Mesenchymal stem cell (in vitro differentiated cells and primary cell): Measurements from ENCODE around the gene PTPN14.

Experiments used
- DNase-seq: peaks from one replicate; pipeline ENCODE4 v3.0.0-alpha.2; 2013
- H2AFZ ChIP-seq: one replicate; pipeline ENCODE4 v1.6.1; 2013; ENCODE audit warnings: low read depth, mild to moderate bottlenecking, control low read depth, inconsistent platforms, low read length, moderate library complexity
- H2AK5ac ChIP-seq: 2 replicates; pipeline ENCODE4 v1.6.1; 2013; ENCODE audit warnings: low read length, moderate library complexity, mild to moderate bottlenecking, inconsistent platforms; ENCODE audit not compliant: severe bottlenecking
- H2BK120ac ChIP-seq: one replicate; pipeline ENCODE4 v1.6.1; 2013; ENCODE audit warnings: low read depth, mild to moderate bottlenecking, inconsistent platforms, low read length, moderate library complexity
- H2BK12ac ChIP-seq, 2 experiments: one replicate each; pipeline ENCODE4 v1.6.1; 2013; ENCODE audit warnings: inconsistent platforms in 2 of 2, low read length in 2 of 2, mild to moderate bottlenecking in 2 of 2, moderate library complexity in 2 of 2, control low read depth in 1 of 2
- H2BK15ac ChIP-seq: one replicate; pipeline ENCODE4 v1.6.1; 2013; ENCODE audit warnings: mild to moderate bottlenecking, low read depth, inconsistent platforms; ENCODE audit not compliant: poor library complexity, severe bottlenecking
- H2BK5ac ChIP-seq: 2 replicates; pipeline ENCODE4 v1.6.1; 2013; ENCODE audit warnings: low read depth, mild to moderate bottlenecking, low read length, control low read depth, inconsistent platforms; ENCODE audit not compliant: poor library complexity, severe bottlenecking
- H3K14ac ChIP-seq, 2 experiments: one replicate each; pipeline ENCODE4 v1.6.1; 2013; ENCODE audit warnings: inconsistent platforms in 2 of 2, low read length in 2 of 2, control low read depth in 1 of 2, mild to moderate bottlenecking in 1 of 2, moderate library complexity in 1 of 2
- H3K18ac ChIP-seq, 2 experiments: one replicate each; pipeline ENCODE4 v1.6.1; 2013; ENCODE audit warnings: inconsistent platforms in 2 of 2, low read length in 2 of 2, control low read depth in 1 of 2, low read depth in 1 of 2, mild to moderate bottlenecking in 1 of 2
- H3K23ac ChIP-seq, 2 experiments: one replicate each; pipeline ENCODE4 v1.6.1; 2013; ENCODE audit warnings: inconsistent platforms in 2 of 2, low read length in 2 of 2, mild to moderate bottlenecking in 2 of 2, moderate library complexity in 2 of 2, control low read depth in 1 of 2
- H3K27ac ChIP-seq: 2 replicates; pipeline ENCODE4 v1.5.1; 2013; ENCODE audit warnings: mild to moderate bottlenecking, moderate library complexity, low read length, control low read depth, inconsistent platforms; ENCODE audit not compliant: poor library complexity, severe bottlenecking
- H3K27me3 ChIP-seq, 2 experiments: 2 replicates each; pipeline versions ENCODE4 v1.6.1 to v1.7.0; 2013; ENCODE audit warnings: low read length in 2 of 2, mild to moderate bottlenecking in 2 of 2, moderate library complexity in 2 of 2, control low read depth in 1 of 2, inconsistent platforms in 1 of 2; ENCODE audit not compliant: control insufficient read depth in 1 of 2, insufficient read depth in 1 of 2
- H3K36me3 ChIP-seq, 2 experiments: 2 replicates each; pipeline versions ENCODE4 v1.6.1 to v1.7.0; 2013; ENCODE audit warnings: low read length in 2 of 2, control low read depth in 1 of 2, inconsistent platforms in 1 of 2, low read depth in 1 of 2, mild to moderate bottlenecking in 1 of 2; ENCODE audit not compliant: insufficient read depth in 2 of 2, control insufficient read depth in 1 of 2
- H3K4ac ChIP-seq, 2 experiments: one replicate each; pipeline ENCODE4 v1.6.1; 2013; ENCODE audit warnings: inconsistent platforms in 2 of 2, low read length in 2 of 2, mild to moderate bottlenecking in 2 of 2, moderate library complexity in 2 of 2, control low read depth in 1 of 2, low read depth in 1 of 2
- H3K4me1 ChIP-seq: 2 replicates; pipeline ENCODE4 v1.6.1; 2013; ENCODE audit warnings: low read depth, low read length, control low read depth; ENCODE audit not compliant: control insufficient read depth, insufficient read depth
- H3K4me2 ChIP-seq: 2 replicates; pipeline ENCODE4 v1.6.1; 2013; ENCODE audit warnings: low read length, mild to moderate bottlenecking, inconsistent platforms; ENCODE audit not compliant: poor library complexity, severe bottlenecking
- H3K4me3 ChIP-seq, 2 experiments: 2 replicates each; pipeline versions ENCODE4 v1.5.1 to v1.7.0; 2013; ENCODE audit warnings: low read length in 2 of 2, mild to moderate bottlenecking in 2 of 2, control low read depth in 1 of 2, low read depth in 1 of 2; ENCODE audit not compliant: insufficient read depth in 1 of 2
- H3K79me1 ChIP-seq: replicated peaks from 2 replicates; pipeline ENCODE4 v1.6.1; 2013; ENCODE audit warnings: mild to moderate bottlenecking, control low read depth, low read length, inconsistent platforms; ENCODE audit not compliant: poor library complexity, severe bottlenecking
- H3K9ac ChIP-seq: 2 replicates; pipeline ENCODE4 v1.7.0; 2013; ENCODE audit warnings: mild to moderate bottlenecking, low read length, moderate library complexity
- H3K9me3 ChIP-seq: 2 replicates; pipeline ENCODE4 v1.7.0; 2013; ENCODE audit warnings: mild to moderate bottlenecking, low read length; ENCODE audit not compliant: control insufficient read depth
- H4K8ac ChIP-seq: one replicate; pipeline ENCODE4 v1.6.1; 2013; ENCODE audit warnings: inconsistent platforms, mild to moderate bottlenecking, low read length, moderate library complexity
- H4K91ac ChIP-seq: one replicate; pipeline ENCODE4 v1.6.1; 2013; ENCODE audit warnings: mild to moderate bottlenecking, low read length, inconsistent platforms
- WGBS: methylation state at CpG from one replicate; pipeline ENCODE4 v1.1.7; 2013; ENCODE audit warnings: mixed read lengths; 5-methylcytosine and 5-hydroxymethylcytosine counted together

Gene PTPN14

GRCh38 chr1:214503553-214503952, 47.8 kb downstream of the PTPN14 start:
- Histone ChIP-seq H3K14ac (no peak overlapping the region), H3K27me3 (no peaks in the 10 kb centered on the region), H2BK12ac (no peak overlapping the region), H2BK120ac (no peak overlapping the region), H2AK5ac (no peak overlapping the region), H4K8ac (no peak overlapping the region), H3K9ac (no peak overlapping the region), H3K4ac (no peak overlapping the region), H4K91ac (no peak overlapping the region), H2BK5ac (no peak overlapping the region), H3K9me3 (no peaks in the 10 kb centered on the region), H3K23ac (no peak overlapping the region), H3K27ac (no peak overlapping the region), H3K79me1 (no peaks in the 10 kb centered on the region), H2BK15ac (no peak overlapping the region), H3K4me2 (no peak overlapping the region), H3K4me3 (no peak overlapping the region), H3K36me3 (peaks cover 9 to 13% of the 10 kb centered on the region in 2 experiments), H2AFZ (no peak overlapping the region), H3K18ac (no peak overlapping the region), H3K4me1 (peaks cover 23% of the 10 kb centered on the region)
- WGBS: 79% methylated on average over 2 of the region's 4 CpGs
- peak; percentile 42 for DNase-seq

GRCh38 chr1:214500340-214501055, 50.9 kb downstream of the PTPN14 start:
- H2BK120ac ChIP-seq: no peak overlapping the region
- peaks cover 17% of the 10 kb centered on the region for H3K4me1 ChIP-seq
- H3K4me3 ChIP-seq: no peak overlapping the region
- WGBS: 64% methylated on average over 2 of the region's 4 CpGs
- H2BK12ac ChIP-seq: no peak overlapping the region
- no peaks in the 10 kb centered on the region for H3K27me3 ChIP-seq
- no peak overlapping the region for H3K9ac ChIP-seq
- H3K18ac ChIP-seq: no peak overlapping the region
- H3K79me1 ChIP-seq: no peaks in the 10 kb centered on the region
- no peak overlapping the region for H3K27ac ChIP-seq
- DNase-seq: no peak
- no peak overlapping the region for H2BK5ac ChIP-seq
- H2AFZ ChIP-seq: no peak overlapping the region
- H3K9me3 ChIP-seq: no peaks in the 10 kb centered on the region
- H4K91ac ChIP-seq: no peak overlapping the region
- H3K23ac ChIP-seq: no peak overlapping the region
- no peak overlapping the region for H2BK15ac ChIP-seq
- no peak overlapping the region for H3K4me2 ChIP-seq
- peak overlapping the region; percentile 13 for H2AK5ac ChIP-seq
- no peak overlapping the region for H3K14ac ChIP-seq
- H4K8ac ChIP-seq: no peak overlapping the region
- peaks cover 5 to 10% of the 10 kb centered on the region in 2 experiments for H3K36me3 ChIP-seq
- H3K4ac ChIP-seq: no peak overlapping the region

- H4K91ac ChIP-seq: no peak overlapping the region
- no peak overlapping the region for H3K23ac ChIP-seq
- no peaks in the 10 kb centered on the region for H3K27me3 ChIP-seq
- no peak overlapping the region for H3K18ac ChIP-seq
- H2AFZ ChIP-seq: no peak overlapping the region
- no peak overlapping the region for H3K4ac ChIP-seq
- H3K79me1 ChIP-seq: no peaks in the 10 kb centered on the region
- peaks cover 12% of the 10 kb centered on the region for H3K4me1 ChIP-seq
- no peak for DNase-seq
- no peak overlapping the region for H2BK5ac ChIP-seq
- no peak overlapping the region for H2AK5ac ChIP-seq
- no peak overlapping the region for H2BK12ac ChIP-seq
- no peak overlapping the region for H4K8ac ChIP-seq
- peak overlapping the region; percentile 17 for H3K27ac ChIP-seq
- peaks cover 2 to 5% of the 10 kb centered on the region in 2 experiments for H3K36me3 ChIP-seq
- H3K14ac ChIP-seq: no peak overlapping the region
- H3K4me2 ChIP-seq: no peak overlapping the region
- H3K9ac ChIP-seq: no peak overlapping the region
- WGBS: 80% methylated on average over 3 of the region's 4 CpGs
- no peaks in the 10 kb centered on the region for H3K9me3 ChIP-seq
- H2BK15ac ChIP-seq: no peak overlapping the region
- H2BK120ac ChIP-seq: no peak overlapping the region
- H3K4me3 ChIP-seq: no peak overlapping the region
These were observed 51.7 kb downstream of the PTPN14 start for GRCh38 chr1:214499732-214500131.

GRCh38 chr1:214498021-214498420, 53.4 kb downstream of the PTPN14 start:
- Histone ChIP-seq H3K27me3 (no peaks in the 10 kb centered on the region), H2BK15ac (no peak overlapping the region), H3K4me1 (peaks cover 7% of the 10 kb centered on the region), H3K79me1 (no peaks in the 10 kb centered on the region), H3K18ac (no peak overlapping the region), H3K4ac (no peak overlapping the region), H3K9me3 (no peaks in the 10 kb centered on the region), H3K14ac (no peak overlapping the region), H2AFZ (no peak overlapping the region), H3K4me3 (peak overlapping the region in 1 of 2 experiments; percentile 14), H2BK120ac (no peak overlapping the region), H3K4me2 (no peak overlapping the region), H4K91ac (no peak overlapping the region), H2AK5ac (no peak overlapping the region), H3K23ac (no peak overlapping the region), H2BK12ac (no peak overlapping the region), H3K9ac (peak overlapping the region; percentile 1), H3K36me3 (peaks cover 0 to 1% of the 10 kb centered on the region in 2 experiments), H2BK5ac (no peak overlapping the region), H3K27ac (peak overlapping the region; percentile 64), H4K8ac (no peak overlapping the region)
- DNase-seq: no peak
- 78% methylated on average over 1 of the region's 1 CpG for WGBS
